Ammon's horn (tissue), 1 donor: ENCODE results near the gene TRIM8.

Experiments
- DNase-seq: peaks from one replicate; pipeline ENCODE4 v3.0.0-alpha.2; 2016; ENCODE audit warnings: low spot score

Gene TRIM8

DNA sequence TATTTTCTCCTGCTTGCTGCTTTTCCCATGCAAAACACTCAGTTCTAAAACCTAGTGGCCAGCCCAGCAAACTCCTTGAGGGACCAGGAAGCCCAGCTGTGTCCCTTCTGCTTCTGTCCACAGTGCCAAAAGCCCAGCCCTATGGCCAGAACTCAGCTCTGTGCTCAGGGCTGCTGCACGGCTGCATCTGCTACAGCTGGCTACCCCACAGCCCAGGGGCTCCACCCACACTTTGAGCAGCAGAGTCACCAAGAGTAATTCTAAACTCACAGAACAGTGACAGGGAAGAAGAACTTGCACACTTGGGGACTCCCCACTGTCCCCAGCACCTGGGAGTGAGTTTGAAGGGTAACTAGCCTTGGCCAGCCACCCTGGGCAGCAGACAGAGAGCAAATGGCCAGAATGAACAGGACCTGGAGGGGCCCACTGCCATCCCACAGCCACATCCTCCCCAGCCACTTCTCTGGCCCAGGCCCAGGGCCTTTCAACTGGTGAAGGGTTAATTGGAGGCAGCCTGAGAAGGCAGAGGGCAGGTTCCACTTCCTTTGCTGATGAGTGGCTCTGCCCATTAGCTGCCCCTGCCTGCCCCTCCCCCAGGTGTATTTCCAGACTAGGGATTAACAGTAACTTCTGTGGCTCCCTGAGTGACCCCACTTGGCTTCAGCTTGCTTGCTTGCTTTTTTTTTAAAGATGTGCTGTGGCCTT lies 28.1 kb upstream of the TRIM8 start:
- DNase-seq, result no peak

GRCh38 chr10:102617041-102617440 lies 27.2 kb upstream of the TRIM8 start:
- no peak for DNase-seq

DNA sequence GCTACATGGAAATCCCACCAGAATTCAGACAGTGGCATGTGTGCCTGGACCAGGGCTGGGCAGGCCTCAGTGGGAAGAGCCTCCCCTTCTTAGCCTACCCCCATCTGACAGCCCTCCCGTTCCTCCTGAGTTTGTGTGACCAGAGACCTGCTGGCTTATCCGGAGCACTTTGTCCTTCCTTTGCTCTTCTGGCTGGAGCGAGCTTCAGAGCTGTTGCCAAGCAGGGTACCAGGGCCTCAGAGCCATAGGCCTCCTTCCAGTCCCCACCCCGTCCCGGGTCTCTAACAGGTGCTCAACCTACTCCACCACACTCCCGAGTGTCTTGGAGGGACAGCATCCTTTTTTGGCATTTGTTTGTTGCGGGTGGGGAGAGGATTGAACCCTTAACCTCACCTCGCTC lies 26.5 kb upstream of the TRIM8 start:
- DNase-seq, result no peak

GRCh38 chr10:102619281-102619981 lies 24.8 kb upstream of the TRIM8 start:
- DNase-seq, result peak; percentile 44

GRCh38 chr10:102620138-102620590 lies 24.1 kb upstream of the TRIM8 start:
- no peak for DNase-seq

DNA sequence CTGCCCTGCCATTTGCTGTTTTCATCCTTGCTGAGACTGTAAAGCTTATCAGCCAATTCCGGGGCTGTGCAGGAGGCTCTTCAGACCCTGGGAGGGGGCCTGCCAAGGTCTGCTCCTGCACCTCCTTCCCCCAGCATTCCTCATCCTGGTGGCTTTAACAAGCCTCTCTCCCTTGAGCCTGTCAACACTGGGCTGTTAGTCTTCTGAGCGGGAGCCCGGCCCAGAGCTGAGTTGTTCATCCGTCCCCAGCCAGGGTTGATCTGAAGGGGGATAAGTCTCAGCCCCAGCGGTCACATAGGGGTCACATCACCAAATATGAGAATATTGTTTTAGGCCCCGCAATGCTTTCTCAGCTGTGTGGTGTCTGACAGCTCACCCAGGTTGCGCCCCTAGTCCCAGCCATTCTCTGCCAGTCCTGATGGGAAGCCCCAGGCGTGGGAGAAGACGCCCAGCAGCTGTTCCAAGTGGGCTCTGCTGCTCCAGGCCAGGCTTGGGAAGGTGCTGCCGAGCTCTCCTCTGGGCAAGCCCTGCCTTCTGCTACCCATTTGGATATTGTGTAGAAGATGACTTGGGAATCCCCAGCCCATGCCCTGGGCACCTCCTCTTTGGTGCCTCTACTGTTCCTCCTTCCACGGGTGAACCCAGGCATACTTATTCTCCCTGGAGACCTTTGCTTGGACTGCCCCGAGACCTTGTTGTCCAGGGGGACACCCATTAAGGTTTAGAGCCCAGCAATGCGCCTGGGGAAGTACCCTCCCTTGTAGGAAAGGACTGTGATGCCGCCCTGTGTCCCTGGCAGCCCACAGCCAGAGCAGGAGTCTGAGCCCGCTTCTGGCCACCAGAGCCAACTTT lies 23.5 kb upstream of the TRIM8 start:
- no peak for DNase-seq

DNA sequence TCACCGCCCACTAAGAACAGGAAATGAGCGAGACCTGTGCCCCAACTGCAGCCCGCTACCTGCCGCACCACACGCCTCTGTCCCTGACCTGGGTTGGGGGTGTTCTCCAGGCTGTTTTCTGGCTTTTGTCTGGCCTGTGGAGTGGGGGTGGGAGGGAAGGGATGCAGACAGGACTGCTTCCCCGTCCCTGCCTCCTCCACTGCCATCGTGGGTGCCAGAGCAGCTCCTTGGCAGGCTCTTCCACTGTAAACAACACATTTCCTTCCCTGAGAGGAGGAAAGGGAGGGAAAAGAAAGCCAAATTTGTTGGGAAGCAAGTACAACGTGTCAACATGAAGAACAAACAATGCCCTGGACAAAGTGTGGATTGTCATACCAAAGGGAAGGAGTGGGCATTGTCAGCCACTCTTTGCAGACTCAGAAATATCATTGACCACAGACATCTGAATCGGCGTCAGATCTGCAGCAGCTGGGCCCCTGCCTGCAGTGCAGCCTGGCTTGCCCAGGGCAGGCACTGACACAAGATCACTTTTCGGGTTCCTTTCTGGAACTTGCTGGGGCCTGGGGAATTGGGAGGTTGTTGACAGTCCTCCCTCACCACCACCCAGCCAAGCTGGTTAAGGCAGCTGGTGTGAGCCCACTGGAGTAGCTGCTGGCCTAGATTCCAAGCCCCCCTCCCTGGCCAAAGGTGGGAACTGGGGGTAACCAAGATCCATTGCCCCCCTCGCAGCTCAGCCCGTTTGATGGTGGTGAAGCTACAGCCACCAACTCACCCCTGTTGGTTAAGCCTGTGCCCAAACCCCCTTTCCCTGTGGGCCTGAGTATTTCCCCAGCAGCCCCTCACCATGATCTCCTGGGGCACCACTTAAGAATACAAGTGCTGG lies 22.6 kb upstream of the TRIM8 start:
- DNase-seq, result peak; percentile 66

GRCh38 chr10:102624094-102624493 lies 20.2 kb upstream of the TRIM8 start:
- no peak for DNase-seq

DNA sequence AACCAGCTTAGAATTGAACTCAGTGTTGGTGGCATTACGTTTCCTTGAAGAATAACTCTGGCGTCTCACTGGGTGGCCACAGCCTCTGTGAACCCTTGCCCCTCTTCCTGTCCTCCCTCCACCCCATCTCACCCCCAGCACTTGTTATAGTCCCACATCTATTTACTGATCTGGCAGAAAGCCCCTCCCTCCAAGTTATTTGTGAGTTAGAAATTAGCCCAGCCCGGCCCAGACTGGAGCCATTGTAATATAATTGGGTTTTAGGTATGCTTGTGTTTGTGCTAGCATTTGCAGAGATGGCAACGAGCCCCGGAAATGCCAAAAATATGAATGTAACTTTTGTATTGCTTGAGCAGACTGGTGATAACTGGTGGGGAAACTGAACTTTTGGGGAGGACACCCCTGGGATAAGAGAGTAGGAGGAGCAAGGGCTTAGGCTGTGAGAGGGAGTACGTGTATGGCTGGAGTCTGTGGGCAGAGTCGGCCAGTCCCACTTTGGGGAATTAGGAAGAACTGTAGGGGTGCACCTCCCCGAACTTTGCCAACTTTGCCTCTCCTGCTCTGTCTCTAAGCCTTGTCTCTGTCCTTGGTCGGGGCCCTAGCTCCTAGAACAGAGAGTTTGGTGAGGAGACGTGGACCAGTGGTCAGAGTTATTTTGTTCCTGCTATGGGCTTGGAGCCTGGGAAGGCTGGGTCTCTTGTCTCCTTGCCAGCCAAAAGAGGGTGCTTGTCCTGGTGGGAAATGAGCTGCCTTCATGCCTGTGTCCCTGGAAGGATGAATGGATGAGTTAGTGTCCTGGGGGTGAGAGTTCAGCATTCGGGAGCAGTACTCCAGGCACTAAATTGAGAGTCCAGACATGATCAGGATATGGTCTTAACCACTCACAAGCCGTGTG lies 19.3 kb upstream of the TRIM8 start:
- no peak for DNase-seq

- peak; percentile 13 for DNase-seq
Observed at GRCh38 chr10:102626026-102626685, 18.1 kb upstream of the TRIM8 start.

GRCh38 chr10:102627291-102627735 lies 17.0 kb upstream of the TRIM8 start:
- DNase-seq, result peak; percentile 73

DNA sequence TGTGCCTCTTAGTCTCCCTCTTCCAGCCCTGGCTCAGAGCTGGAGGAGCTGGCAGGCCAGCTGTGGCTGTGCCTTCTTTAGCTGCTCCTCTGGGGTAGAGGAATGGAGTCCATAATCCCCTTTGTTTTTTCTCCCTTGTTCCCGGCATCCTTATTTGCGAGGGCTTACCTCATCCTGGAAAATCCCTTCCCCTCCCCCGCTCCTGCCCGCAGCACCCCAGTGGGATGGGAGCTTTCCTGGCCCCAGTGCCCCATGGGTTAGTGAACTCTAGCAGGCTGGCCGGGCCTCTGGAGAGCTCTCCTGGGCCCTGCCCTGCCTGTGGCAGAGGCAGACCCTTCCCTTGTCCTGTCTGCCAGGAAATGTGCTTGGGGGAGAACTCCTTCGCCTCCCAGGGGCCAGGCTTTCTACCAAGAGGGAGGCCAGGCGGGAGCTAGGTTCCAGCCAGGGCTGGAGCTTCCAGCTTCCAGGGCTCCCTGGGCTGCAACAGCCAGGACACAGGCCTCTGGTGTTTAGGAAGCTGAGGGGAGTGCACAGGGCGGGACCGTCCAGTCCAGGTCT lies 16.5 kb upstream of the TRIM8 start:
- DNase-seq, result peak; percentile 31

GRCh38 chr10:102628451-102628911 lies 15.8 kb upstream of the TRIM8 start:
- DNase-seq, result peak; percentile 91

DNA sequence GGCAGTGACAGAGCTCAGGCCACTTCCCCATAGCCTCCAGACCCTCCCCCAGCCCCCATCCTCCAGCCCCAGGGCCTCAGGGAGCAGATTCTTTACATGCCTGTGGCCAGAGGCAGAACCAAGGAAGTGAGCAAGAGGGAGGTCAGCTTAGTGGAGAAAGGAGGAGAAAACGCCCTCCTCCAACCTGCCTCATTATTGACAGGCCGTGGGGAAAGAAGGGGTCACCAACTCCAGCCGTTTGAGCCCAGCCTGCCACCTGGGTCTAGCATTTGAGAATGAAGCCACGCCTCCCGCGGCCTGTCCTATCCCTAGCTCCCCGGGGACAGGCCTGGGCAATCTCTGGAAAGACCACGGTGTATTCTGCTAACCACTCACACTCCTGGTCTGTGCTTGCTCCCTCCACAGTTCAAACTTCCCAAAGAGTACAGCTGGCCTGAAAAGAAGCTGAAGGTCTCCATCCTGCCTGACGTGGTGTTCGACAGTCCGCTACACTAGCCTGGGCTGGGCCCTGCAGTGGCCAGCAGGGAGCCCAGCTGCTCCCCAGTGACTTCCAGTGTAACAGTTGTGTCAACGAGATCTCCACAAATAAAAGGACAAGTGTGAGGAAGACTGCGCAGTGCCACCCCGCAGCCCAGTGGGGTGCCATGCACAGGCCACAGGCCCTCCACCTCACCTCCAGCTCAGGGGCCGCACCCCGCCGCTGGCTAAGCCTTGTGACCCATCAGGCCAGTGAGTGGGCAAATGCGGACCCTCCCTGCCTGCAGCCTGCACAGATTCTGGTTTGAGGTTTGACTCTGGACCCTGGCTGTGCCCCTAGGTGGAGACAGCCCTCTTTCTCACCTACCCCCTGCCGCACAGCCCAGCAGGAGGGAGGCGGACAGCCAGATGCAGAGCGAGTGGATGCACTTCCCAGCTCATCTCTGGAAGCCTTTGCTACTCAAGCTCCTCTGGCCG lies 14.3 kb upstream of the TRIM8 start:
- no peak for DNase-seq

DNA sequence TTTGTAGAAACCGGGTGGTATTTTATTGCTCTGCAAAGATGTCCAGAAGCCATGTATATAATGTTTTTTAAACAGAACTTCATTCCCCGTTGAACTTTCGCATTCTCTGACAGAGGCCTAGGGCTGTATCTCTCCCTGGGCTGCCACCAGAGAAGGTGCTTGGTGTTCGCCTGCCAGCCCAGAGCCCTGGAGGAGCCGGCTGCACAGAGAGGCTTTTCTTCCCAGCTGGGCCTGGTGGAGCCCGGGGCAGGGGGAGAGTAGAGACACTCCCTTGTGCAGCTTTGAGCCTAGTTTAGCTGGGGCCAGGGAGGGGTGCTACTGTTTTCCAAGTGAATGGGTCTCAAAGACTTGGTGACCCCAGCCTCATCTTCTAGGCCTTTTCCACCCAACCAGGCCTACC lies 13.6 kb upstream of the TRIM8 start:
- peak; percentile 28 for DNase-seq

DNA sequence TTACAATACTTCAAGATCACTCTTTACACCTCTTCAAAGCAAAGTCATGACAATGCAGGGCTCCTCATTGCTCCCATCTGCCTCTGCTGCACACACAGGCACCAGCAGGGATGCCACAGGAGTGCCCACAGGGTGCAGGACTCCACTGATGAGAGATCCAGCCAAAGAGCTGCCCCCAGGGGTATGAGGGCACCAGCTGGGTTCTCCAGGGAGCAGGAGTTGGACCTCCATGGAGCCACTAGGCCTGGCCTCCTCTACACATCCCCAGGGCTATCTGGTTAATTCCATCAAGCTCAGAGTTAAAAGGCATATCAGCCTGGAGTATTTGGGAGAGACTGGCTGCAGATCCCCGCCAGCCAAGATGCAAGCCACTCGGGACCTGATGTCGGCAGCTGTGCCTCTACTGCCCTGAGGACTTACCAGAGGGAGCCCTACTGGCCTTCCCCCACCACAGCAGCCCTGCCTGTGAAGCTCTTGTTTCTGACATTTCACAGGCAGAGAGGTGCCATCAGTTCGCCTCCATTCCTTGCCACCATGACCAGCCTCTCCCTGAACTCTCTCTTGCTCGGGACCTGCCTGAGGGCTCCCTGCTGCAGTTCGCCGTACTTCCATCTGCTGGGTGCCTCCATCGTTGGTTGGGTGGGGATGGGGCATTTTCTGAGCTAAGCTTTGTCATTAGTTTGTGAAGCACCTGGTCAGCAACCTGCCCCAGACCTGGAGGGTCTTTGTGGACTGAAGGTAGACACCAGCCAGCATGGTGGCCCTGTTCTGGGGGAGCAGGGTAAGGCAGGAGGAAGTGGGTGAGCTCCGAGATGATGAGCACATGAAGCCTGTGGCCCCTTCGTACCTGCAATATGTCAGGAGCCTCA lies 12.5 kb upstream of the TRIM8 start:
- DNase-seq, result no peak

DNA sequence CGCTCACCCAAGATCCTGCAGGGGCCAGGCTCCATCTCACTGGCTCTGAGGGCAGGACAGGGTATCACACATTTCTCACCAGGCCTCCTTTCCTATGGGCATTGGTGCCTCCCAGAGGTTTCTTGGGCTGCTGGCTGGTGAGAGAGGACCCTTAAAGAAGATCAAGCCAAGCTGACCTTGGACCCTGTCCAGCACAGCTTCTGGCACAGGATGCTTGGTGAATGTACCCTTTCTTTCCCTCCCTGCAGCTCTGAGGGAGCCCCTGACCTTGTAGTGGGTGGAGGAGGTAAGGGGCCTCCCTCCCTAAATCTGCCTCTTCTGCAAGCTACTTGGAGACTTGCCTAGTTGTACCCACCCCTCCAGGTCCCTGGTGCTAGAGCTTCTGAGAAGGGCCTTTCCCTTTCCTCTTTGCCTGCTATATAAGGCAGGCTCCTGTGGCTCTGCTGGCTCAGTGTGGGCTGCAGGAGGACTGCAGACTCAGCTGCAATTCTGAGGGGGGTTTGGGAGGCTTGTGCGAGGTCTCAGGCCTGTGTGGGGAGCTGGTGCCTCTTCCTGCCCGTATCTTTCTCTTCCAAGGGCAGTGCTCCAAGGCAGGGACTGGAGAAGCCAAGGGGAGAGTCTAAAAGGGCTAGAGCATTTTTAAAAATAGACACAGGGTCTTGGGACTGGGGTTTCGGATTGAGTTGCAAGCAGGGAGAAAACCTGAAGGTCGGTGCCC lies 11.7 kb upstream of the TRIM8 start:
- DNase-seq, result no peak
